H1 (cell line): ENCODE data around the gene FGF19. TPM values are rescaled to one million over a fixed set of nuclear protein-coding genes. Genes with fewer than 3 reads are reported as not detected.
A peak's percentile ranks its signal among the peaks of the same experiment; 100 is the strongest.

ENCODE experiments used
- CTCF ChIA-PET: fragments of 300-600 bp; sonication (Branson Sonifier 250); formaldehyde crosslinking; loops from one replicate; lab custom pipeline; 2021; ENCODE audit not compliant: partially characterized antibody; lab: Charles Lee
- POLR2A ChIA-PET: fragments of 300-600 bp; sonication (Branson Sonifier 250); formaldehyde crosslinking; loops from one replicate; lab custom pipeline; 2021; ENCODE audit warnings: inconsistent platforms; ENCODE audit not compliant: partially characterized antibody; lab: Charles Lee
- DNase-seq, 2 experiments: peaks; one replicate each; pipeline versions ENCODE4 v3.0.0 to v3.0.0-alpha.2; 2010 to 2022; ENCODE audit warnings: low spot score in 2 of 2, low read depth in 1 of 2, mixed read lengths in 1 of 2
- FAIRE-seq: peaks from 2 replicates; lab custom pipeline; 2011; peaks lifted over from hg19 to GRCh38; lab: Jason Lieb, UNC
- H2AFZ ChIP-seq: 2 replicates; pipeline ENCODE4 v1.8.1; 2012; ENCODE audit warnings: low read length, inconsistent platforms
- H2AK5ac ChIP-seq: 2 replicates; pipeline ENCODE4 v1.6.1; 2013; ENCODE audit warnings: low read depth, low read length
- H2BK120ac ChIP-seq: replicated peaks from 2 replicates; pipeline ENCODE3; 2013; ENCODE audit warnings: low read depth, low read length, inconsistent platforms
- H2BK12ac ChIP-seq: 2 replicates; pipeline ENCODE4 v1.6.1; 2013; ENCODE audit warnings: low read depth, low read length
- H2BK15ac ChIP-seq: 2 replicates; pipeline ENCODE4 v1.6.1; 2013; ENCODE audit warnings: low read length
- H2BK20ac ChIP-seq: 2 replicates; pipeline ENCODE4 v1.6.1; 2013; ENCODE audit warnings: low read length
- H2BK5ac ChIP-seq: 2 replicates; pipeline ENCODE4 v1.6.1; 2013; ENCODE audit warnings: low read depth, low read length
- H3K14ac ChIP-seq: 2 replicates; pipeline ENCODE4 v1.6.1; 2013; ENCODE audit warnings: inconsistent platforms; ENCODE audit not compliant: insufficient read length
- H3K18ac ChIP-seq: 2 replicates; pipeline ENCODE4 v1.6.1; 2013; ENCODE audit warnings: low read length; ENCODE audit errors: extremely low read depth
- H3K23ac ChIP-seq: 2 replicates; pipeline ENCODE4 v1.6.1; 2013; ENCODE audit warnings: inconsistent platforms; ENCODE audit not compliant: insufficient read length
- H3K23me2 ChIP-seq: 2 replicates; pipeline ENCODE4 v1.6.1; 2013; ENCODE audit warnings: low read depth, low read length
- H3K27ac ChIP-seq: 2 replicates; pipeline ENCODE4 v1.6.1; 2011; ENCODE audit warnings: low read depth, low read length, inconsistent platforms
- H3K27me3 ChIP-seq, 4 experiments: replicated peaks in 1 of 4; 1 replicate in 1 of 4; 2 replicates in 3 of 4; pipeline versions ENCODE4 v1.6.1 to v1.8.1; 2011 to 2013; ENCODE audit warnings: low read length in 3 of 4, mild to moderate bottlenecking in 3 of 4, inconsistent platforms in 2 of 4, mixed read lengths in 2 of 4, moderate library complexity in 1 of 4; ENCODE audit not compliant: control insufficient read depth in 3 of 4, insufficient read depth in 3 of 4; ENCODE audit errors: extremely low read depth in 1 of 4
- H3K36me3 ChIP-seq, 4 experiments: 2 replicates each; pipeline versions ENCODE4 v1.6.1 to v1.8.1; 2011 to 2013; ENCODE audit warnings: mild to moderate bottlenecking in 4 of 4, low read length in 3 of 4, moderate library complexity in 2 of 4, control low read depth in 1 of 4, inconsistent platforms in 1 of 4; ENCODE audit not compliant: insufficient read depth in 4 of 4, control insufficient read depth in 2 of 4
- H3K4ac ChIP-seq: replicated peaks from 2 replicates; pipeline ENCODE3; 2013; ENCODE audit warnings: low read length, low read depth, mixed read lengths, inconsistent platforms; ENCODE audit not compliant: insufficient read length
- H3K4me1 ChIP-seq, 4 experiments: replicated peaks in 1 of 4; 1 replicate in 1 of 4; 2 replicates in 3 of 4; pipeline versions ENCODE4 v1.6.1 to v1.8.1; 2011 to 2013; ENCODE audit warnings: low read length in 3 of 4, inconsistent platforms in 2 of 4, mixed read lengths in 1 of 4; ENCODE audit not compliant: insufficient read depth in 4 of 4, control insufficient read depth in 3 of 4
- H3K4me2 ChIP-seq, 2 experiments: 2 replicates each; pipeline versions ENCODE4 v1.6.1 to v1.8.1; 2011 to 2013; ENCODE audit warnings: low read depth in 2 of 2, low read length in 2 of 2, control low read depth in 1 of 2, inconsistent platforms in 1 of 2, mild to moderate bottlenecking in 1 of 2; ENCODE audit not compliant: insufficient read depth in 1 of 2
- H3K4me3 ChIP-seq, 4 experiments: fragments of 200-600, 300-600 bp in 1 of 4; sonication (generic), shearing (Covaris generic), sonication (Bioruptor Twin) in 1 of 4; 2 replicates each; pipeline versions ENCODE4 v1.5.1 to v1.8.1; 2011 to 2016; ENCODE audit warnings: low read length in 4 of 4, low read depth in 3 of 4, control low read depth in 2 of 4, inconsistent platforms in 2 of 4, mild to moderate bottlenecking in 2 of 4, mixed read lengths in 1 of 4, moderate library complexity in 1 of 4; ENCODE audit not compliant: insufficient read depth in 2 of 4; ENCODE audit errors: extremely low read depth in 1 of 4
- H3K56ac ChIP-seq: replicated peaks from 2 replicates; pipeline ENCODE3; 2013; ENCODE audit warnings: low read depth, mild to moderate bottlenecking, mixed read lengths, low read length, inconsistent platforms; ENCODE audit not compliant: insufficient read length
- H3K79me1 ChIP-seq: 2 replicates; pipeline ENCODE4 v1.6.1; 2013; ENCODE audit warnings: low read depth, low read length, control low read depth
- H3K79me2 ChIP-seq, 2 experiments: 2 replicates each; pipeline versions ENCODE4 v1.6.1 to v1.8.1; 2012 to 2013; ENCODE audit warnings: low read length in 2 of 2, mild to moderate bottlenecking in 2 of 2, inconsistent platforms in 1 of 2; ENCODE audit not compliant: insufficient read depth in 2 of 2, control insufficient read depth in 1 of 2
- H3K9ac ChIP-seq, 4 experiments: replicated peaks in 1 of 4; 1 replicate in 1 of 4; 2 replicates in 3 of 4; pipeline versions ENCODE4 v1.6.1 to v1.8.1; 2011 to 2013; ENCODE audit warnings: low read depth in 3 of 4, low read length in 3 of 4, control low read depth in 2 of 4, mild to moderate bottlenecking in 2 of 4, moderate library complexity in 2 of 4, inconsistent platforms in 1 of 4; ENCODE audit errors: extremely low read depth in 1 of 4
- H3K9me3 ChIP-seq, 2 experiments: 2 replicates each; pipeline versions ENCODE4 v1.6.1 to v1.8.1; 2012 to 2013; ENCODE audit warnings: mild to moderate bottlenecking in 2 of 2, moderate library complexity in 2 of 2, control low read depth in 1 of 2, inconsistent platforms in 1 of 2, low read depth in 1 of 2, low read length in 1 of 2, mixed read lengths in 1 of 2; ENCODE audit not compliant: insufficient read depth in 2 of 2
- H4K20me1 ChIP-seq, 2 experiments: replicated peaks in 1 of 2; 2 replicates each; pipeline versions ENCODE3 to v1.8.1; 2011 to 2013; ENCODE audit warnings: inconsistent platforms in 2 of 2, low read length in 2 of 2, mild to moderate bottlenecking in 1 of 2; ENCODE audit not compliant: insufficient read depth in 2 of 2, control insufficient read depth in 1 of 2
- H4K5ac ChIP-seq: 2 replicates; pipeline ENCODE4 v1.6.1; 2013; ENCODE audit warnings: low read length, low read depth, mixed read lengths, inconsistent platforms; ENCODE audit not compliant: insufficient read length
- H4K8ac ChIP-seq: 2 replicates; pipeline ENCODE4 v1.8.0; 2013; ENCODE audit warnings: mild to moderate bottlenecking, moderate library complexity, low read length, inconsistent platforms; ENCODE audit not compliant: insufficient read depth; ENCODE audit errors: extremely low read depth
- H4K91ac ChIP-seq: replicated peaks from 2 replicates; pipeline ENCODE3; 2013; ENCODE audit warnings: low read length, mixed read lengths, inconsistent platforms; ENCODE audit not compliant: insufficient read length
- GTF2F1 ChIP-seq: IDR thresholded peaks from 2 replicates; pipeline ENCODE4 v1.6.1; 2012; ENCODE audit warnings: low read depth, low read length, improper control_type of control experiment, borderline replicate concordance
- POU5F1 ChIP-seq: IDR thresholded peaks from 2 replicates; pipeline ENCODE4 v1.6.1; 2011; ENCODE audit warnings: low read depth, mild to moderate bottlenecking, low read length, moderate library complexity
- WGBS, 2 experiments: shearing (Covaris generic) in 1 of 2; methylation state at CpG; one replicate each; pipeline versions ENCODE4 v1.1.6 to v1.1.7; 2013 to 2015; ENCODE audit warnings: low lambda C conversion rate in 2 of 2, mixed read lengths in 2 of 2, inconsistent platforms in 1 of 2, low coverage in 1 of 2, missing lambda C conversion rate in 1 of 2; ENCODE audit not compliant: insufficient replicate concordance in 2 of 2, insufficient coverage in 1 of 2, insufficient read length in 1 of 2; ENCODE audit errors: extremely low coverage in 1 of 2, missing lambda C conversion rate in 1 of 2; 5-methylcytosine and 5-hydroxymethylcytosine counted together
- polyA plus RNA-seq, 7 experiments: library from polyadenylated mRNA; depleted of rRNA in 3 of 7; stranded (reverse) in 5 of 7; unstranded in 2 of 7; fragments of >200 nt in 5 of 7; fragments of 200-250 nt in 2 of 7; gene quantifications; 1 replicate in 5 of 7; 2 replicates in 1 of 7; 4 replicates in 1 of 7; pipeline versions ENCODE4 v1.2.1 to v1.2.3, GENCODE V29; 2011 to 2013; ENCODE audit warnings: missing spikeins in 2 of 7, mixed read lengths in 2 of 7
- total RNA-seq: library from RNA; stranded (reverse); fragmentation: NEBNext Ultra II Directional; extraction: Animal tissue kit (Norgen Biotek cat#: 25700); gene quantifications from 2 replicates; pipeline ENCODE4 v1.2.1, GENCODE V29; 2021

The FGF19 gene
- total and polyA plus RNA-seq, 2 of the 8 experiments (the other 6 are each of a cell fraction or from before 2014, with no cell fraction given) = 9.6 to 14.8 TPM

GRCh38 chr11:69680688-69681087 lies 23.1 kb downstream of the FGF19 start:
- no peak for TF ChIP-seq GTF2F1
- TF ChIP-seq POU5F1 = no peak
- H2BK5ac ChIP-seq = no peak overlapping the region
- no peak overlapping the region for H4K5ac ChIP-seq
- H3K4ac ChIP-seq = no peak overlapping the region
- DNase-seq (no peak), FAIRE-seq (no peak)
- no peak overlapping the region for H3K4me2 ChIP-seq
- H2BK15ac ChIP-seq = peak overlapping the region; percentile 75; the same call in 1 of the 2 replicates
- peaks cover 0 to 5% (median 2%) of the 10 kb centered on the region in 4 experiments; a peak in 4 of 7 replicates for H3K27me3 ChIP-seq
- H3K27ac ChIP-seq = no peak overlapping the region
- no peaks in the 10 kb centered on the region for H3K79me2 ChIP-seq
- peak overlapping the region; percentile 85 for H4K91ac ChIP-seq
- no peak overlapping the region for H2BK20ac ChIP-seq
- H3K14ac ChIP-seq = no peak overlapping the region
- H4K20me1 ChIP-seq = peaks cover 0 to 3% of the 10 kb centered on the region in 2 experiments
- no peaks in the 10 kb centered on the region for H3K36me3 ChIP-seq
- peak overlapping the region; percentile 59 for H3K56ac ChIP-seq
- H3K79me1 ChIP-seq = no peaks in the 10 kb centered on the region
- H3K4me3 ChIP-seq = no peak overlapping the region
- CTCF ChIA-PET = interaction anchor here (1.2 kb wide), 1 partner anchor 92 kb away, joined by 3 read pairs; no protein-coding TSS in a partner anchor
- peaks cover 3% of the 10 kb centered on the region; the same call in 1 of the 2 replicates for H3K23me2 ChIP-seq
- peak overlapping the region; percentile 43 for H2BK120ac ChIP-seq
- no peaks in the 10 kb centered on the region for H3K4me1 ChIP-seq
- no peak overlapping the region for H3K23ac ChIP-seq
- no peak overlapping the region for H2AFZ ChIP-seq
- H4K8ac ChIP-seq = no peak overlapping the region
- POLR2A ChIA-PET = interaction anchor here (0.6 kb wide), 1 partner anchor 802 kb away, joined by 3 read pairs; no protein-coding TSS in a partner anchor
- H3K18ac ChIP-seq = no peak overlapping the region
- no peak overlapping the region for H3K9ac ChIP-seq
- H3K9me3 ChIP-seq = no peaks in the 10 kb centered on the region; a peak in 1 of 4 replicates
- no peak overlapping the region for H2BK12ac ChIP-seq
- peak overlapping the region; percentile 84; the same call in 1 of the 2 replicates for H2AK5ac ChIP-seq
- 91% methylated on average over 5 of the region's 5 CpGs; no CpG with 5 or more reads in 1 of the 2 experiments for WGBS, 2 experiments
